HEK293T (cell line): Measurements from ENCODE around the gene DMD.

Source experiments
- CTBP1 ChIP-seq: fragments of 450-650 bp; IDR thresholded peaks from 2 replicates; pipeline ENCODE4 v1.6.1; 2016; ENCODE audit warnings: borderline replicate concordance
- ELF4 ChIP-seq: fragments of 450-650 bp; IDR thresholded peaks from 2 replicates; pipeline ENCODE4 v1.6.1; 2017; ENCODE audit warnings: antibody characterized with exemption
- FOXA1 ChIP-seq: fragments of 450-650 bp; IDR thresholded peaks from 2 replicates; pipeline ENCODE4 v1.6.1; 2016; ENCODE audit warnings: mild to moderate bottlenecking
- FOXK2 ChIP-seq: fragments of 450-650 bp; IDR thresholded peaks from 2 replicates; pipeline ENCODE4 v1.6.1; 2016; ENCODE audit warnings: mild to moderate bottlenecking
- FOXM1 ChIP-seq: fragments of 450-650 bp; IDR thresholded peaks from 2 replicates; pipeline ENCODE4 v1.6.1; 2017; ENCODE audit warnings: mild to moderate bottlenecking, borderline replicate concordance
- HDGF ChIP-seq: fragments of 450-650 bp; IDR thresholded peaks from 2 replicates; pipeline ENCODE4 v1.6.1; 2017; ENCODE audit warnings: antibody characterized with exemption, borderline replicate concordance
- NFRKB ChIP-seq: fragments of 450-650 bp; IDR thresholded peaks from 2 replicates; pipeline ENCODE4 v1.6.1; 2016; ENCODE audit warnings: mild to moderate bottlenecking, moderate library complexity
- SP1 ChIP-seq: fragments of 450-650 bp; IDR thresholded peaks from 2 replicates; pipeline ENCODE4 v1.6.1; 2017
- SUZ12 ChIP-seq: fragments of 450-650 bp; IDR thresholded peaks from 2 replicates; pipeline ENCODE4 v1.6.1; 2016; ENCODE audit warnings: mild to moderate bottlenecking
- TARDBP ChIP-seq: fragments of 450-650 bp; IDR thresholded peaks from 2 replicates; pipeline ENCODE4 v1.6.1; 2016
- TF ChIP-seq, protein P1 (sequence below): fragments of 450-650 bp; IDR thresholded peaks from 2 replicates; pipeline ENCODE4 v1.6.1; 2016

- TF ChIP-seq CTBP1: no peak
- TF ChIP-seq NFRKB: no peak
- TF ChIP-seq ELF4: no peak
- TF ChIP-seq FOXA1: no peak
- no peak for TF ChIP-seq HDGF
- no peak for TF ChIP-seq TARDBP
- no peak for TF ChIP-seq FOXM1
- TF ChIP-seq SP1: no peak
- no peak for TF ChIP-seq FOXK2
- TF ChIP-seq, protein P1, sequence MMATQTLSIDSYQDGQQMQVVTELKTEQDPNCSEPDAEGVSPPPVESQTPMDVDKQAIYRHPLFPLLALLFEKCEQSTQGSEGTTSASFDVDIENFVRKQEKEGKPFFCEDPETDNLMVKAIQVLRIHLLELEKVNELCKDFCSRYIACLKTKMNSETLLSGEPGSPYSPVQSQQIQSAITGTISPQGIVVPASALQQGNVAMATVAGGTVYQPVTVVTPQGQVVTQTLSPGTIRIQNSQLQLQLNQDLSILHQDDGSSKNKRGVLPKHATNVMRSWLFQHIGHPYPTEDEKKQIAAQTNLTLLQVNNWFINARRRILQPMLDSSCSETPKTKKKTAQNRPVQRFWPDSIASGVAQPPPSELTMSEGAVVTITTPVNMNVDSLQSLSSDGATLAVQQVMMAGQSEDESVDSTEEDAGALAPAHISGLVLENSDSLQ: no peak
- no peak for TF ChIP-seq SUZ12
Observed at GRCh38 chrX:32421266-32421665, 790.1 kb downstream of the DMD start.
